HepG2 (cell line): ENCODE results near the gene EOMES. TPM values are rescaled to one million over a fixed set of nuclear protein-coding genes. Genes with fewer than 3 reads are reported as not detected.

ENCODE experiments used
- ATF7 ChIP-seq, 2 experiments: fragments of 450-650 bp in 1 of 2; sonication (generic) in 1 of 2; formaldehyde crosslinking in 1 of 2; IDR thresholded peaks; 2 replicates each; pipeline versions ENCODE4 v1.4.0 to v1.6.1; 2016 to 2020; ENCODE audit warnings: antibody characterized with exemption in 1 of 2, mild to moderate bottlenecking in 1 of 2, missing genetic modification reagents in 1 of 2
- CEBPG ChIP-seq: IDR thresholded peaks from 2 replicates; pipeline ENCODE4 v1.6.1; 2016
- E2F2 ChIP-seq: sonication (generic); formaldehyde crosslinking; IDR thresholded peaks from 2 replicates; pipeline ENCODE4 v1.4.0; 2020; ENCODE audit warnings: missing genetic modification reagents, borderline replicate concordance
- ERF ChIP-seq: IDR thresholded peaks from 2 replicates; pipeline ENCODE4 v1.6.1; 2018; ENCODE audit warnings: missing biosample characterization, missing genetic modification reagents
- HCFC1 ChIP-seq: fragments of 150-350 bp; IDR thresholded peaks from 2 replicates; pipeline ENCODE4 v1.6.1; 2014; ENCODE audit warnings: low read depth, low read length
- JUN ChIP-seq: sonication (generic); formaldehyde crosslinking; IDR thresholded peaks from 2 replicates; pipeline ENCODE4 v1.4.0; 2020; ENCODE audit warnings: mild to moderate bottlenecking, missing genetic modification reagents
- KDM5B ChIP-seq: sonication (generic); formaldehyde crosslinking; IDR thresholded peaks from 2 replicates; pipeline ENCODE4 v1.4.0; 2020; ENCODE audit warnings: missing genetic modification reagents, mild to moderate bottlenecking, borderline replicate concordance
- MYNN ChIP-seq: sonication (generic); formaldehyde crosslinking; IDR thresholded peaks from 2 replicates; pipeline ENCODE4 v1.4.0; 2020; ENCODE audit warnings: mild to moderate bottlenecking, low read depth, missing genetic modification reagents
- PAX8 ChIP-seq: sonication (generic); formaldehyde crosslinking; IDR thresholded peaks from 2 replicates; pipeline ENCODE4 v1.8.0; 2022; ENCODE audit warnings: mild to moderate bottlenecking, missing genetic modification reagents, borderline replicate concordance
- PHB2 ChIP-seq: fragments of 450-650 bp; IDR thresholded peaks from 2 replicates; pipeline ENCODE4 v1.6.1; 2018; ENCODE audit not compliant: partially characterized antibody
- REST ChIP-seq, 2 experiments: IDR thresholded peaks; 2 replicates each; pipeline ENCODE4 v1.6.1; 2011 to 2012; ENCODE audit warnings: low read length in 2 of 2, borderline replicate concordance in 1 of 2, low read depth in 1 of 2, mild to moderate bottlenecking in 1 of 2, moderate library complexity in 1 of 2
- SAP130 ChIP-seq: IDR thresholded peaks from 2 replicates; pipeline ENCODE4 v1.6.1; 2016; ENCODE audit warnings: low read depth
- SRY ChIP-seq: sonication (generic); formaldehyde crosslinking; IDR thresholded peaks from 2 replicates; pipeline ENCODE4 v1.8.0; 2022; ENCODE audit warnings: mild to moderate bottlenecking, missing genetic modification reagents
- ZFY ChIP-seq: sonication (generic); formaldehyde crosslinking; IDR thresholded peaks from 2 replicates; pipeline ENCODE4 v1.4.0; 2020; ENCODE audit warnings: missing genetic modification reagents
- ZNF280D ChIP-seq: sonication (generic); formaldehyde crosslinking; IDR thresholded peaks from 2 replicates; pipeline ENCODE4 v1.5.1; 2020; ENCODE audit warnings: mild to moderate bottlenecking, missing genetic modification reagents
- ZNF335 ChIP-seq: sonication (generic); formaldehyde crosslinking; IDR thresholded peaks from 2 replicates; pipeline ENCODE4 v1.4.0; 2020; ENCODE audit warnings: missing genetic modification reagents
- ZNF350 ChIP-seq: sonication (generic); formaldehyde crosslinking; IDR thresholded peaks from 2 replicates; pipeline ENCODE4 v1.4.0; 2020; ENCODE audit warnings: mild to moderate bottlenecking, low read depth, missing genetic modification reagents, borderline replicate concordance
- ZNF639 ChIP-seq: conservative IDR thresholded peaks from 2 replicates; pipeline ENCODE4 v1.6.1; 2018; ENCODE audit warnings: missing genetic modification reagents
- polyA plus RNA-seq, 8 experiments: library from polyadenylated mRNA; depleted of rRNA in 3 of 8; stranded (reverse) in 7 of 8; unstranded in 1 of 8; fragments of >200 nt; fragmentation: Illumina TruSeq in 4 of 8; extraction: Trizol in 4 of 8; gene quantifications; 2 replicates each; pipeline versions ENCODE4 v1.2.1 to v1.2.3, GENCODE V29; 2011 to 2016; ENCODE audit warnings: low read depth in 4 of 8, missing spikeins in 1 of 8, mixed read lengths in 1 of 8; ENCODE audit not compliant: insufficient read depth in 1 of 8
- total RNA-seq, 5 experiments: library from RNA; depleted of rRNA; stranded (reverse); fragments of >200 nt; fragmentation: Illumina TruSeq; extraction: Trizol; gene quantifications; 2 replicates each; pipeline ENCODE4 v1.2.3, GENCODE V29; 2016; ENCODE audit warnings: low read depth in 1 of 5
- TF ChIP-seq, protein P1 (sequence below): sonication (generic); formaldehyde crosslinking; IDR thresholded peaks from 2 replicates; pipeline ENCODE4 v1.4.0; 2020; ENCODE audit warnings: mild to moderate bottlenecking, low read depth, missing genetic modification reagents
- TF ChIP-seq, protein P2 (sequence below): sonication (generic); formaldehyde crosslinking; IDR thresholded peaks from 2 replicates; pipeline ENCODE4 v1.5.0; 2020; ENCODE audit warnings: mild to moderate bottlenecking, low read depth, missing genetic modification reagents, borderline replicate concordance

Gene EOMES
- total and polyA plus RNA-seq, 2 of the 13 experiments (the other 11 are each of a cell fraction or from before 2014, with no cell fraction given), result 0.11 to 0.12 TPM

GRCh38 chr3:27681249-27681748, 40.8 kb downstream of the EOMES start (continued):
- no peak for TF ChIP-seq ZNF350 (CRISPR knock-in tag)
- no peak for TF ChIP-seq JUN (CRISPR knock-in tag)
- TF ChIP-seq, protein P1, sequence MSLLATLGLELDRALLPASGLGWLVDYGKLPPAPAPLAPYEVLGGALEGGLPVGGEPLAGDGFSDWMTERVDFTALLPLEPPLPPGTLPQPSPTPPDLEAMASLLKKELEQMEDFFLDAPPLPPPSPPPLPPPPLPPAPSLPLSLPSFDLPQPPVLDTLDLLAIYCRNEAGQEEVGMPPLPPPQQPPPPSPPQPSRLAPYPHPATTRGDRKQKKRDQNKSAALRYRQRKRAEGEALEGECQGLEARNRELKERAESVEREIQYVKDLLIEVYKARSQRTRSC (CRISPR knock-in tag), result no peak
- TF ChIP-seq PAX8, result no peak
- TF ChIP-seq PHB2, result no peak
- no peak for TF ChIP-seq ERF (CRISPR knock-in tag)
- no peak for TF ChIP-seq ZFY (CRISPR knock-in tag)
- TF ChIP-seq SAP130 (CRISPR knock-in tag), result no peak; the same call in 1 of the 2 replicates
- no peak for TF ChIP-seq MYNN (CRISPR knock-in tag)
- TF ChIP-seq CEBPG (CRISPR knock-in tag), result peak; percentile 73
- no peak; the same call in 1 of the 2 replicates for TF ChIP-seq ZNF335 (CRISPR knock-in tag)
- 0 out of 2 replicates have a peak, but pooled peaks have one; percentile 32 for TF ChIP-seq ATF7 (IDR thresholded peaks at IDR 0.05)
- TF ChIP-seq ATF7 (CRISPR knock-in tag; IDR thresholded peaks at IDR 0.05), result no peak
- no peak for TF ChIP-seq REST (IDR thresholded peaks at IDR 0.05; ENCODE audit: borderline replicate concordance in 1 of 2, low read depth in 1 of 2, low read length in 2 of 2)
- TF ChIP-seq ZNF639 (CRISPR knock-in tag), result no peak
- no peak for TF ChIP-seq KDM5B (CRISPR knock-in tag)
- no peak for TF ChIP-seq E2F2 (CRISPR knock-in tag)
- no peak for TF ChIP-seq HCFC1
- no peak for TF ChIP-seq ZNF280D (CRISPR knock-in tag)
- TF ChIP-seq, protein P2, sequence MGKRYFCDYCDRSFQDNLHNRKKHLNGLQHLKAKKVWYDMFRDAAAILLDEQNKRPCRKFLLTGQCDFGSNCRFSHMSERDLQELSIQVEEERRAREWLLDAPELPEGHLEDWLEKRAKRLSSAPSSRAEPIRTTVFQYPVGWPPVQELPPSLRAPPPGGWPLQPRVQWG, result no peak
- no peak for TF ChIP-seq SRY (CRISPR knock-in tag)
